Stimulated activated CD4-positive, alpha-beta T cell treated with anti-CD3 and anti-CD28 coated beads, TNF-alpha, amount 100 ng/mL, for 1 hour (primary cell): Measurements from ENCODE around the gene MAOA.
"Not testable (repeated sequence)": the region's sequence is repeated elsewhere in the genome, so short reads cannot be mapped to it uniquely, and the experiment has no call there.

Source experiments
- DNase-seq, 3 donors: peaks; one replicate each; pipeline ENCODE4 v3.0.0-alpha.2; 2020; ENCODE audit warnings: low read depth in 3 of 3, low spot score in 1 of 3

MAOA gene

GRCh38 chrX:43661521-43662240, 5.6 kb downstream of the MAOA start:
- DNase-seq = no peak

- no peak for DNase-seq
Measured at GRCh38 chrX:43663173-43663572, 7.1 kb downstream of the MAOA start.

GRCh38 chrX:43664258-43664657, 8.2 kb downstream of the MAOA start:
- no peak for DNase-seq

- no peak for DNase-seq
Measured at GRCh38 chrX:43664708-43665107, 8.6 kb downstream of the MAOA start.

- no peak for DNase-seq
Measured at GRCh38 chrX:43666311-43666912, 10.3 kb downstream of the MAOA start.

GRCh38 chrX:43675965-43676628, 20.0 kb downstream of the MAOA start:
- DNase-seq = not testable (repeated sequence)

GRCh38 chrX:43676971-43677572, 21.0 kb downstream of the MAOA start:
- DNase-seq = no peak

- no peak for DNase-seq
Measured at GRCh38 chrX:43677993-43678392, 21.9 kb downstream of the MAOA start.

- DNase-seq = no peak
Measured at GRCh38 chrX:43679058-43679457, 23.0 kb downstream of the MAOA start.

GRCh38 chrX:43679778-43680177, 23.7 kb downstream of the MAOA start:
- DNase-seq = no peak

GRCh38 chrX:43682726-43683125, 26.6 kb downstream of the MAOA start:
- DNase-seq = no peak

GRCh38 chrX:43685221-43685620, 29.1 kb downstream of the MAOA start:
- DNase-seq = no peak

GRCh38 chrX:43688586-43688985, 32.5 kb downstream of the MAOA start:
- no peak for DNase-seq

- DNase-seq = no peak
Measured at GRCh38 chrX:43693602-43694406, 37.7 kb downstream of the MAOA start.

GRCh38 chrX:43699475-43699874, 43.4 kb downstream of the MAOA start:
- no peak for DNase-seq

- DNase-seq = no peak
Measured at GRCh38 chrX:43702079-43702524, 46.0 kb downstream of the MAOA start.

GRCh38 chrX:43702660-43703059, 46.6 kb downstream of the MAOA start:
- DNase-seq = no peak

- DNase-seq = no peak
Measured at GRCh38 chrX:43703211-43703791, 47.2 kb downstream of the MAOA start.

- DNase-seq = no peak
Measured at GRCh38 chrX:43706786-43707370, 50.8 kb downstream of the MAOA start.

- DNase-seq = no peak
Measured at GRCh38 chrX:43707812-43708548, 51.9 kb downstream of the MAOA start.
